Heart left ventricle (tissue), 13 donors: ENCODE data around the gene CLECL1.

Source experiments
- POLR2A ChIP-seq, 2 donors: fragments of 450-650 bp; IDR thresholded peaks; one replicate each; pipeline ENCODE4 v1.6.1; 2017; ENCODE audit warnings: antibody characterized with exemption in 2 of 2, mild to moderate bottlenecking in 2 of 2, moderate library complexity in 2 of 2
- TF ChIP-seq, protein P1 (sequence below), 12 donors: fragments of 200-600 bp; sonication (generic) in 4 of 12; IDR thresholded peaks; one replicate each; pipeline versions ENCODE4 v1.5.0 to v1.8.0; 2018 to 2022; ENCODE audit warnings: antibody characterized with exemption in 12 of 12, mild to moderate bottlenecking in 5 of 12
- donor health status: ischemic (EF 13 %, LVEDD 7.1; RV severe dilation, severe dysfunction).
- donor health status: DM: no; HTN: yes; CAD: no.
- donor health status: DM: no; HTN: no; CAD: no.
- donor health status: ischemic (EF 25% LVEDD 6.9; RV normal size, moderate dysfunction).
- donor health status: ischemic (EF 25% LVEDD 5.7; RV mildly dilated, moderate dysfunction).
- donor health status: ischemic (EF 35%, LVEDD 5.7; RV mildly dilated, moderate dysfunction).
- donor health status: nonischemic (EF 11% LVEDD 7.7; RV severe dilation, severe dysfunction).
- donor health status: DM: yes; HTN: yes; CAD: no.
- donor health status: PGD.
- donor health status: ischemic (EF 29% LVEDD 5.4; RV normal size, mild dysfunction).
- donor health status: nonischemic (EF 23%, LVEDD 6.1; RV moderate dilation, normal function).

- TF ChIP-seq, protein P1, sequence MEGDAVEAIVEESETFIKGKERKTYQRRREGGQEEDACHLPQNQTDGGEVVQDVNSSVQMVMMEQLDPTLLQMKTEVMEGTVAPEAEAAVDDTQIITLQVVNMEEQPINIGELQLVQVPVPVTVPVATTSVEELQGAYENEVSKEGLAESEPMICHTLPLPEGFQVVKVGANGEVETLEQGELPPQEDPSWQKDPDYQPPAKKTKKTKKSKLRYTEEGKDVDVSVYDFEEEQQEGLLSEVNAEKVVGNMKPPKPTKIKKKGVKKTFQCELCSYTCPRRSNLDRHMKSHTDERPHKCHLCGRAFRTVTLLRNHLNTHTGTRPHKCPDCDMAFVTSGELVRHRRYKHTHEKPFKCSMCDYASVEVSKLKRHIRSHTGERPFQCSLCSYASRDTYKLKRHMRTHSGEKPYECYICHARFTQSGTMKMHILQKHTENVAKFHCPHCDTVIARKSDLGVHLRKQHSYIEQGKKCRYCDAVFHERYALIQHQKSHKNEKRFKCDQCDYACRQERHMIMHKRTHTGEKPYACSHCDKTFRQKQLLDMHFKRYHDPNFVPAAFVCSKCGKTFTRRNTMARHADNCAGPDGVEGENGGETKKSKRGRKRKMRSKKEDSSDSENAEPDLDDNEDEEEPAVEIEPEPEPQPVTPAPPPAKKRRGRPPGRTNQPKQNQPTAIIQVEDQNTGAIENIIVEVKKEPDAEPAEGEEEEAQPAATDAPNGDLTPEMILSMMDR (IDR thresholded peaks at IDR 0.05), result no peak
- TF ChIP-seq POLR2A (IDR thresholded peaks at IDR 0.05), result no peak
Observed at GRCh38 chr12:9773216-9773877, 40.5 kb upstream of the CLECL1 start.
